Measurements from ENCODE around the gene POLN.
"Not testable (repeated sequence)": the region's sequence is repeated elsewhere in the genome, so short reads cannot be mapped to it uniquely, and the experiment has no call there.

POLN gene

DNA sequence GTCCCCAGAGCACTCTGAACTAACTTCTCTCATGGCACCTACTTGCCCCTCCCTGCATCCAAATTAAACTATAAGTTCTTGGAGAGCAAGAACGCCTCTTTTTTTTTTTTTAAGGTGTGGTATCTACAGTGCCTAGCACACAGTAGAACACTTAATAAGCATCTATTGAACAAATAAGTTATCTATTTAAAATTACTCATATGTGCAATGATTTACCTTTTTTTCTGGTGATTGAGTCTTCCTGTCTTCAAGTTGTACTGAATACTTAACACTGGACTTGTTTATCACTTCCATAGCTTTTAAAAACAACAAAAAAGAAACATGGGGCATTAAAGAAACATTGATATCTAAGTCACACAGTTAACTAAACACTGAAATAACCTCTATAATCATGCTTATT lies 29.1 kb downstream of the POLN start:
- no peak for DNase-seq

DNA sequence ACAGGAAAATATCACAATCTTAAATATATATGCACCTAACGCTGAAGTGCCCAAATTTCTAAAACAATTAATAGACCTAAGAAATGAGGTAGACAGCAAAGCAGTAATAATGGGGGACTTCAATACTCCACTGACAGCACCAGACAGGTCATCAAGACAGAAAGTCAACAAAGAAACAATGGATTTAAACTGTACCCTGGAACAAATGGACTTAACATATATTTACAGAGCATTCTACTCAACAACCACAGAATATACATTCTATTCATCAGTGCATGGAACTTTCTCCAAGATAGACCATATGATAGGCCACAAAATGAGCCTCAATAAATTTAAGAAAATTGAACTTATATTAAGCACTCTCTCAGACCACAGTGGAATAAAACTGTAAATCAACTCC lies 39.1 kb downstream of the POLN start:
- DNase-seq = not testable (repeated sequence)

- DNase-seq = no peak
Observed at GRCh38 chr4:2194496-2194895, 47.4 kb downstream of the POLN start.

GRCh38 chr4:2193326-2193725 lies 48.6 kb downstream of the POLN start:
- no peak for DNase-seq

- DNase-seq = no peak
Observed at GRCh38 chr4:2186865-2187172, 55.1 kb downstream of the POLN start.

- DNase-seq = no peak
Observed at GRCh38 chr4:2186133-2186864, 55.6 kb downstream of the POLN start.

DNA sequence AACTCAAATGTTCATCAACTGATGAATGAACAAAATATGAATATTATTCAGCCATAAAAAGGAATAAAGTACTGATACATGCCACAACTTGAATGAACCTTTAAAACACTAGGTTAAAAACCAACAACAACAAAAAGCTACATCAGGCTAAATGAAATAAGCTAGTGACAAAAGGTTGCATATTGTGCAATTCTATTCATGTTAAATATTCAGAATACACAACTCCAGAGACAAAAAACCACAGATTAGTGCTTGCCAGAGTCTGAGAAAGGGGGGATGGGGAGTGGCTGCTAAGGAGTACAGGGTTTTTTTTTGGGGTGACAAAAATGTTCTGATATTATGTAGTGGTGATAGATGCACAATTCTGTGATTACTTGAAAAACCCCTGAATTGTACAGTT lies 58.5 kb downstream of the POLN start:
- no peak for DNase-seq

DNA sequence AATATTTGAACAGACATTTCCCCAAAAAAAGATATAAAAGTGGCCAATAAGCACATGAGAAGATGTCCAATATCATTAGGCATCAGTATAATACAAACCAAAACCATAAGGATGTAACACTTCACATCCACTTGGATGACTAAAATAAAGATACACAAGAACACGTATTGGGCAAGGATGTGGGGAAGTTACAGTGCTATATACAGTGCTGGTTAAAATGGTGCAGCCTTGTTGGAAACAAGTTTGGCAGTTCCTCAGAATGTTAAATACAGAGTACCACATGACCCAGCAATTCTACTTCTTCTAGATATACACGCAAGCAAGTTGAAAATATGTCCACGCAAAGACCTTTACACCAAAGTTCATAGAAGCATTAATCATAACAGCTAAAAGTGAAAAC lies 58.9 kb downstream of the POLN start:
- DNase-seq = no peak

GRCh38 chr4:2180410-2180809 lies 61.5 kb downstream of the POLN start:
- no peak for DNase-seq

- no peak for DNase-seq
Observed at GRCh38 chr4:2179717-2180116, 62.2 kb downstream of the POLN start.

GRCh38 chr4:2178986-2179385 lies 62.9 kb downstream of the POLN start:
- no peak for DNase-seq

DNA sequence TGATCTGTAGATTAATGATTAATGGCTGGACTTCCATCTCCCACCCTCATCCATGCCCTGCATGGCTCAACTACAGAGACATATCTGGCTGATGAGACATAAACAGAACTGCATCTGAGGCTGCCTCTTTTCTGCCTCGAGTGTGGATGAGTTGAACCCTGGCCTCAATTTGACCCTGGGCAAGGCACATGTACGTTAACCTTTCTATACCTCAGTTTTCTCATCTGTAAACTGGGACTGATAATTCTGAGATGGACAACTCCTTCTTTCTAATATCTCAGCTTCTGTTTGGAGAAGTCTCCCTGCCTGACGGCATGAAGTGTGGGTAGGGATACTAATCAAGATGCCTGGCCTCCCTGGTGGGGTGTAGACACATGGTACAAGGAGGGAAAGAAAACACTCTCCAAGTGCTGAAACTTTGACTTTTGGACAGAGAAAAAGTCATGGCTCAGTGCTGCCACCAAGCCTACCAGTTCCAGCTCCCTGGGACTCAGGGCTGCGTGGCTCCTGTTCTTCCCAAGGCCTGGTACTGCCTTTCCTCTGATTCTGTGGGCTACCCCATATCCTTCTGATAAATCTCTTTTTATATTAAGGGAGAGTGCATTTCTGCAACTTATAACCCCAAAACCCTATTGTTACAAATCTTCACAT lies 64.4 kb downstream of the POLN start:
- no peak for DNase-seq

DNA sequence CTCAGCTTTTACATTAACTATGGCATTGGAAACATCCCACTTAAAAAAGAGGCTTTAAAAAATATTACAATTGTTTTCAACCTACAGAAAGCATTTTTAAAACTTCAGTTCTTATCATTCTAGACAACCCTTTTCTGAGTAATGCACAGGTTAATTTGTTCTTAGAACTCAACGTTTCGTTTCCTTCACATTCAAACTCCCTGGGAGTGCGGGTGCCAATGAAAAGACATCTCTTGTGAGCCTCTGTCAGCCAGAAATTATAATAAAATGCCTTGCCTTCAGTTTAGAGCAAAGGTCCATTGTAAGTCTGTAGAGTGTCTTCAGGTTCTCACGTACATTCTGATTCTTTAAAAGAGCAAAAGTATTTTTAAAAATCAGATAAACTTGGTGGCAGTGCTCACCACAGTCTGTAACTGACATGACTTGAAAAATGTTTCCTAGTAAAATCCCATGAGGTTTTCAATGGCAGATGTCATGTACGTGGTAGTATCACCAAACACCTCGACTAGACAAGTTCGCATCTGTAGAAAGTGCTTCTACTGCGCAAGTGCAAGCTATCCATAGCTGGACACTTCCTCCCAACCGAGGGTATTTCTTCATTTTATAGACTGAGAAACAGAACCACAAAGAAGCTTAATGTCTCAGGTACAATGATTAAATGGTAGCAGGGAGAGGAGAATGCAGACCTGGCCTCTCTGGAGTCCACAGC lies 65.8 kb downstream of the POLN start:
- DNase-seq = no peak

GRCh38 chr4:2174061-2174460 lies 67.9 kb downstream of the POLN start:
- no peak for DNase-seq

GRCh38 chr4:2172627-2173231 lies 69.2 kb downstream of the POLN start:
- DNase-seq = no peak

DNA sequence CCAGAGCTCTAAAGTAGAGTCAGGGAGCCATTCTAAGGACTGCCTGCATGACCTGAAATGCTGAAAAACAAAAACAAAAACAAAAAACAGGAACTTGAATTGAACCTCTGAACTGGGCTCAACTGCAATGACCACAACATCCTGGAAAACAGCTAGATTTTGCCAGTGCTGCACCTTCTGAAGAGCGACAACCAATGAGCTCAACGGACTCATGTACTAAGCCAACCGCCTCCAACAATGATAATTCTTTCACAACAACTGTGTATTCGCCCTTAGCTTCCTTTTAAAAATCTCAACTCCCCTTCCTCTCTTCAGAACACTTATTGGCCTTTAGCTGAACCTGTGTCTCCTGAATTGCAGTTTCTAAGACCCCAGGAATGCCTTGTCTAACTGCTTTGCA lies 69.8 kb downstream of the POLN start:
- no peak for DNase-seq

DNA sequence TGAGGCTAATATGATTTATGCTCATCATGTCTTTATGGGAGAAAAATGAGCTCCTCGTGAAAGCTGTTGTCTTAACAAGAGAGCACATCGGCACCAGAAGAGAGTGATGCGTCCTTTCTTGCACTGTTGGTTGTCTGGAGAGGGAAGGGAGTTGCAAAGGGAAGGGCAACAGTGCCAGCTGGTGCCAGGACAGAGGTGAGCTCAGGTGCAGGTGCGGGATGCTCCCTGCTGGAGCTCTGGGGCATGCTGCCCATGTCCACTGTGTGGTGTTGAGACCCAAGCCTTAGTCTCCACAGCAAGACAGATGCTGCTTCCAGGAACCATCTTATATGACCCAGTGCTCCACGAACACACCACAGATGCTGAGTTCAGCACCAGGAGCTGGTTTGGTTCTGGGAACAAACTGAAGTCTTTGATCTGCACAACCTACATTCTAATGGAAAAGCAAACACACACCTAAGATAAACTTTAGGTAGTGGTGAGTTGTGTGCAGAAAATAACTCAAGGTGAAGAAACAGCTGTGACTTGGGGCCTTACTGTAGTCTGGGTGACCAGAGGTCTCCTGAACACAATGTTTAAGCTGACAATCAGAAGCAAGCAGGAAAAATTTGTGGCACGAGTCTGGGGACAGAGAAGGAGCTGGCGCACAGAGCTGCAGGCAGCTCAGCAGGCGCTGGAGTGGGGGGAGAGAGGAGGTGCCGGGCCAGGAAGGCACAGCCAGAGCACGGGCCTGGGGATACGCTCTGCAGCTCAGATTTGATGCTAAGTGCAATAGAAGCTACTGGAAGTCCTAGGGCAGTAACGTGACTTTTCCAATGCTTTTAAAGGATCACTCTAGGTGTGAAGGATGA lies 73.2 kb downstream of the POLN start:
- no peak for DNase-seq

DNA sequence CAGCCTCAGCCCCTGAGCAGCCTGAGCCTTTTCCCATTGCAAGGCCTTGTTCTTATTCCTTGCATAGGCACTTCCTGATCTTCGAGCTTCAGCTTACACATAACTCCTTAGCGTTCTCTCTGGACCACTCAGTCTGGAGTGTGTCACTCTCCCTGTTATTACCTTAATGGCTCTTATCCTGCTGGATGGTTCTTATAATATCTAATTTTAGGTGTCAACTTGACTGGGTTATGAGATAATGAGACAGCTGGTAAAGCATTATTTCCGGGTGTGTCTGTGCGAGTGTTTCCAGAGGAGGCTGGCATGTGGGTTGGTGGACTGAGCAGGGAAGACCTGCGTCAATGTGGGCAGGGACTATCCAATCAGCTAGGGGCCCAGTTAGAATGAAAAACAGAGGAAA lies 75.7 kb downstream of the POLN start:
- DNase-seq = no peak

GRCh38 chr4:2165391-2165790 lies 76.5 kb downstream of the POLN start:
- DNase-seq = no peak

GRCh38 chr4:2163311-2163821 lies 78.6 kb downstream of the POLN start:
- DNase-seq = no peak

DNA sequence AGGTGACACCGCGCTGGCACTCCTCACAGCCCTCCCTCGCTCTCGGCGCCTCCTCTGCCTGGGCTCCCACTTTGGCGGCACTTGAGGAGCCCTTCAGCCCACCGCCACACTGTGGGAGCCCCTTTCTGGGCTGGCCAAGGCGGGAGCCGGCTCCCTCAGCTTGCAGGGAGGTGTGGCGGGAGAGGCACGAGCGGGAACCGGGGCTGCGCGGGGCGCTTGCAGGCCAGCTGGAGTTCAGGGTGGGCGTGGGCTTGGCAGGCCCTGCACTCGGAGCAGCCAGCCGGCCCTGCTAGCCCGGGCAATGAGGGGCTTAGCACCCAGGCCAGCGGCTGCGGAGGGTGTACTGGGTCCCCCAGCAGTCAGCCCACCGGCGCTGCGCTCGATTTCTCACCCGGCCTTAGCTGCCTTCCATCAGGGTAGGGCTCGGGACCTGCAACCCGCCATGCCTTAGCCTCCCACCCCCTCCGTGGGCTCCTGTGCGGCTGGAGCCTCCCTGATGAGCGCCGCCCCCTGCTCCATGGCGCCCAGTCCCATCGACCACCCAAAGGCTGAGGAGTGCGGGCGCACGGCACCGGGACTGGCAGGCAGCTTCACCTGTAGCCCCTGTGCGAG lies 80.7 kb downstream of the POLN start:
- not testable (repeated sequence) for DNase-seq

DNA sequence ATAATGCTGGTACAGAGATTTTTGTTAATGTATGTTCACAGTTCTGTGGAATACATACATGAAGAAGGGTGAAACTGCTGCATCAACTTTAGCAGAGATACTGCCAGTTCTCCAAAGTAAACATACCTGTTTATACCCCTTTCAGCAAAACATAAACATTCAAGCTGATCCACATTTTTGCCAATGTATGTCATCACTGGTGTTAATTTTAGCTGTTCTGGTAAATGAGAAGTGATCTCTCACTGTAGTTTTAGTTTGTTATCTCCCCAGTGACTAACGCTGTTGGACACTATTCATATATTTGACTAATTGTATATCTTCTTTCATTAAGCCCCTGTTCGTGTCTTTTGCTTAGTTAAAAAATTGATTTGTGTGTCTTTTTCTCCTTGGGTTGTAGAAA lies 82.0 kb downstream of the POLN start:
- no peak for DNase-seq
